GM18505 (cell line): Measurements from ENCODE around the gene KCNT1.

Experiments
- ATAC-seq: cut with Tn5 transposase; IDR thresholded peaks from one replicate; pipeline ENCODE4 v1.9.1; 2021; ENCODE audit not compliant: unreplicated experiment
- POLR2A ChIP-seq: IDR thresholded peaks from 4 replicates; pipeline ENCODE4 v1.6.1; 2011; ENCODE audit warnings: borderline replicate concordance; ENCODE audit not compliant: insufficient read depth, insufficient read length; ENCODE audit errors: extremely low read depth

The KCNT1 gene

GRCh38 chr9:135745686-135746324 is 43.8 kb downstream of the KCNT1 start:
- no peak for TF ChIP-seq POLR2A
- ATAC-seq: no peak

GRCh38 chr9:135746565-135746964 is 44.6 kb downstream of the KCNT1 start:
- TF ChIP-seq POLR2A: no peak
- ATAC-seq: no peak

- ATAC-seq: no peak
- TF ChIP-seq POLR2A: no peak
Measured at GRCh38 chr9:135747311-135747710, 45.3 kb downstream of the KCNT1 start.

GRCh38 chr9:135748676-135749075 is 46.7 kb downstream of the KCNT1 start:
- ATAC-seq: no peak
- no peak for TF ChIP-seq POLR2A

- no peak for TF ChIP-seq POLR2A
- ATAC-seq: no peak
Measured at GRCh38 chr9:135749171-135750045, 47.4 kb downstream of the KCNT1 start.

- no peak for TF ChIP-seq POLR2A
- ATAC-seq: no peak
Measured at GRCh38 chr9:135750786-135751185, 48.8 kb downstream of the KCNT1 start.

- TF ChIP-seq POLR2A: no peak
- no peak for ATAC-seq
Measured at GRCh38 chr9:135751501-135751900, 49.5 kb downstream of the KCNT1 start.

GRCh38 chr9:135752281-135753204 is 50.6 kb downstream of the KCNT1 start:
- TF ChIP-seq POLR2A: no peak
- no peak for ATAC-seq

GRCh38 chr9:135753391-135754105 is 51.6 kb downstream of the KCNT1 start:
- no peak for ATAC-seq
- TF ChIP-seq POLR2A: no peak

GRCh38 chr9:135756576-135756975 is 54.6 kb downstream of the KCNT1 start:
- no peak for ATAC-seq
- no peak for TF ChIP-seq POLR2A

GRCh38 chr9:135757356-135757755 is 55.4 kb downstream of the KCNT1 start:
- no peak for ATAC-seq
- TF ChIP-seq POLR2A: no peak

- ATAC-seq: no peak
- no peak for TF ChIP-seq POLR2A
Measured at GRCh38 chr9:135758056-135758455, 56.1 kb downstream of the KCNT1 start.
